HCT116 (cell line): ENCODE data around the gene HECW1. TPM values are rescaled to one million over a fixed set of nuclear protein-coding genes. Genes with fewer than 3 reads are reported as not detected.

Experiments
- ATAC-seq: fragments of 200-7000 bp; cut with Tn5 transposase; 2 replicates; pipeline ENCODE4 v1.9.1; 2020; ENCODE audit warnings: mild to moderate bottlenecking, moderate library complexity
- BruUV-seq: library from RNA; stranded (reverse); fragments of 400-500 nt; replicated peaks from 2 replicates; lab custom pipeline; 2021; lab: Mats Ljungman, UMichigan
- CTCF ChIA-PET: fragments of 300-600 bp; sonication (Branson Sonifier 250); formaldehyde crosslinking; loops from one replicate; lab custom pipeline; 2021; ENCODE audit warnings: antibody characterized with exemption; lab: Charles Lee
- POLR2A ChIA-PET: fragments of 300-600, 350-600 bp; sonication (Branson Sonifier 250); formaldehyde crosslinking; loops from one replicate; lab custom pipeline; 2021; ENCODE audit warnings: antibody characterized with exemption; lab: Charles Lee
- RAD21 ChIA-PET, 2 experiments: fragments of 300-600 bp; sonication (Branson Sonifier 250); formaldehyde crosslinking; loops; one replicate each; lab custom pipeline; 2023; ENCODE audit warnings: low total read pairs in 2 of 2; ENCODE audit not compliant: uncharacterized antibody in 2 of 2, unreplicated experiment in 2 of 2, low non-redundant PET in 1 of 2; lab: Charles Lee
- DNase-seq: peaks from one replicate; pipeline ENCODE4 v3.0.0-alpha.2; 2010; ENCODE audit warnings: low read depth, low spot score
- H2AFZ ChIP-seq: fragments of 200-600 bp; shearing (Covaris generic), sonication (generic); 2 replicates; pipeline ENCODE4 v1.6.1; 2017; ENCODE audit warnings: low read depth, mixed run types, mixed read lengths, antibody characterized with exemption, low read length; ENCODE audit not compliant: poor library complexity, severe bottlenecking
- H3K27ac ChIP-seq: 2 replicates; pipeline ENCODE4 v1.5.1; 2012; ENCODE audit warnings: low read depth, low read length
- H3K27me3 ChIP-seq: fragments of 200-600 bp; sonication (generic); 2 replicates; pipeline ENCODE4 v1.6.1; 2016; ENCODE audit warnings: mixed run types, low read length, mixed read lengths; ENCODE audit not compliant: insufficient read depth
- H3K36me3 ChIP-seq, 2 experiments: fragments of 200-500 bp in 1 of 2; fragments of 200-600 bp in 1 of 2; sonication (Bioruptor generic) in 1 of 2; sonication (generic) in 1 of 2; 2 replicates each; pipeline versions ENCODE4 v1.5.1 to v1.6.1; 2014 to 2016; ENCODE audit warnings: low read length in 2 of 2, inconsistent platforms in 1 of 2, mixed read lengths in 1 of 2, mixed run types in 1 of 2; ENCODE audit not compliant: insufficient read depth in 2 of 2, control insufficient read depth in 1 of 2
- H3K4me1 ChIP-seq, 2 experiments: fragments of 200-600 bp in 1 of 2; sonication (generic) in 1 of 2; 2 replicates each; pipeline versions ENCODE4 v1.5.1 to v1.6.1; 2012 to 2017; ENCODE audit warnings: low read length in 2 of 2, inconsistent platforms in 1 of 2, mild to moderate bottlenecking in 1 of 2, mixed read lengths in 1 of 2, mixed run types in 1 of 2, moderate library complexity in 1 of 2; ENCODE audit not compliant: insufficient read depth in 2 of 2, control insufficient read depth in 1 of 2
- H3K4me2 ChIP-seq: fragments of 200-600 bp; sonication (generic); 2 replicates; pipeline ENCODE4 v1.6.1; 2017; ENCODE audit warnings: mixed run types, low read length, mixed read lengths
- H3K4me3 ChIP-seq, 2 experiments: fragments of 200-600 bp in 1 of 2; sonication (generic) in 1 of 2; replicated peaks in 1 of 2; 2 replicates each; pipeline ENCODE4 v1.5.1; 2011 to 2016; ENCODE audit warnings: low read length in 2 of 2, control low read depth in 1 of 2, low read depth in 1 of 2, mild to moderate bottlenecking in 1 of 2, mixed read lengths in 1 of 2, mixed run types in 1 of 2
- H3K79me2 ChIP-seq: fragments of 200-600 bp; sonication (generic); 2 replicates; pipeline ENCODE4 v1.6.1; 2017; ENCODE audit warnings: mild to moderate bottlenecking, mixed run types, low read length, moderate library complexity, mixed read lengths; ENCODE audit not compliant: insufficient read depth
- H3K9ac ChIP-seq: fragments of 200-600 bp; sonication (generic); 2 replicates; pipeline ENCODE4 v1.6.1; 2016; ENCODE audit warnings: low read length, mixed read lengths
- H3K9me2 ChIP-seq: fragments of 200-600 bp; sonication (generic), shearing (Covaris generic); 2 replicates; pipeline ENCODE4 v1.6.1; 2017; ENCODE audit warnings: mixed run types, mild to moderate bottlenecking, moderate library complexity; ENCODE audit not compliant: insufficient read depth
- H3K9me3 ChIP-seq, 2 experiments: fragments of 200-500 bp in 1 of 2; fragments of 200-600 bp in 1 of 2; sonication (Bioruptor generic) in 1 of 2; sonication (generic) in 1 of 2; 2 replicates each; pipeline ENCODE4 v1.6.1; 2014 to 2017; ENCODE audit warnings: low read length in 2 of 2, mixed read lengths in 2 of 2, inconsistent platforms in 1 of 2, low read depth in 1 of 2, mild to moderate bottlenecking in 1 of 2, mixed run types in 1 of 2, moderate library complexity in 1 of 2; ENCODE audit not compliant: control insufficient read depth in 1 of 2, insufficient read depth in 1 of 2
- H4K20me1 ChIP-seq: fragments of 200-600 bp; sonication (generic), shearing (Covaris generic); 2 replicates; pipeline ENCODE4 v1.6.1; 2017; ENCODE audit warnings: mixed run types, mild to moderate bottlenecking, moderate library complexity; ENCODE audit not compliant: insufficient read depth
- CEBPB ChIP-seq: IDR thresholded peaks from 2 replicates; pipeline ENCODE4 v1.6.1; 2012; ENCODE audit warnings: low read depth
- EGR1 ChIP-seq: IDR thresholded peaks from 2 replicates; pipeline ENCODE4 v1.6.1; 2012; ENCODE audit warnings: low read depth
- FOSL1 ChIP-seq: IDR thresholded peaks from 2 replicates; pipeline ENCODE4 v1.6.1; 2012; ENCODE audit warnings: low read depth
- JUND ChIP-seq: IDR thresholded peaks from 2 replicates; pipeline ENCODE4 v1.6.1; 2012
- POLR2AphosphoS5 ChIP-seq: IDR thresholded peaks from 2 replicates; pipeline ENCODE4 v1.6.1; 2011; ENCODE audit warnings: mild to moderate bottlenecking, low read depth, low read length, moderate library complexity
- SIN3A ChIP-seq: IDR thresholded peaks from 2 replicates; pipeline ENCODE4 v1.6.1; 2012; ENCODE audit warnings: low read depth
- YY1 ChIP-seq: IDR thresholded peaks from 2 replicates; pipeline ENCODE4 v1.6.1; 2011; ENCODE audit warnings: low read length, low read depth, moderate library complexity, mild to moderate bottlenecking; ENCODE audit not compliant: insufficient replicate concordance; ENCODE audit errors: extremely low read depth
- ZFX ChIP-seq: fragments of 450-650 bp; IDR thresholded peaks from 2 replicates; pipeline ENCODE4 v1.6.1; 2017
- ZNF274 ChIP-seq: fragments of 200-500 bp; sonication (Bioruptor generic); IDR thresholded peaks from 2 replicates; pipeline ENCODE4 v1.6.1; 2014; ENCODE audit warnings: mild to moderate bottlenecking, low read depth, low read length, inconsistent platforms
- intact Hi-C: fragments of 100-400 bp; cut with micrococcal nuclease; formaldehyde crosslinking; loops from 2 replicates; pipeline ENCODE4 v1.10.0; 2022
- total RNA-seq: library from RNA; stranded (reverse); gene quantifications from one replicate; pipeline ENCODE4 v1.2.1, GENCODE V29; 2021; ENCODE audit not compliant: unreplicated experiment
- TF ChIP-seq, protein P1 (sequence below): IDR thresholded peaks from 2 replicates; pipeline ENCODE4 v1.6.1; 2012
- TF ChIP-seq, protein P2 (sequence below): IDR thresholded peaks from 2 replicates; pipeline ENCODE4 v1.6.1; 2011; ENCODE audit warnings: mild to moderate bottlenecking, low read length, moderate library complexity; ENCODE audit not compliant: insufficient replicate concordance; ENCODE audit errors: extremely low read depth

HECW1 gene
- total RNA-seq, 1 experiment from 2014 or later = 5.6 TPM

DNA sequence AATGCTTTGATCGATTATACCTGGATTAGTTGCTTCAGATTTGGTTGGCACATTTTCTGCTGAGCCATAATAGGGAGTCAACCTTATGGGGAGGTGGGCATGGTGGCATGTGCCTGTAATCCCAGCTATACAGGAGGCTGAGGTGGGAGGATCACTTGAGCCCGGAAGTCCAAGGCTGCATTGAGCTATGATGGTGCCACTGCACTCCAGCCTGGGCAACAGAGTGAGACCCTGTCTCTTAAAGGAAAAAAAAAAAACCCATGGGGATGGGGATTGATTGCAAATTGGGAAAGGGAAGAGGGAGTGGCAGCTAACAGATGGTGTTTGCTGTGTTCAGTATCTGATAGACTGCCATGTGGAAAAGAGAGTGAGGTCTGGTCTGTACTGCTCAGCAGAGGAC, 481.6 kb downstream of the HECW1 start:
- ATAC-seq (no peak), DNase-seq (no peak)
- BruUV-seq = no TSS peak
- intact Hi-C loops = no loop called here
- Histone ChIP-seq H3K4me3 (no peak overlapping the region), H3K27ac (no peak overlapping the region), H4K20me1 (peaks cover 5% of the 10 kb centered on the region; the same call in 1 of the 2 replicates), H3K4me2 (no peak overlapping the region), H3K9me3 (no peaks in the 10 kb centered on the region), H3K9ac (no peak overlapping the region), H3K36me3 (0 out of 4 replicates have a peak, but pooled peaks cover 0 to 3% of the 10 kb centered on the region in 2 experiments), H3K27me3 (no peaks in the 10 kb centered on the region), H3K79me2 (peaks cover 63% of the 10 kb centered on the region), H3K9me2 (no peaks in the 10 kb centered on the region), H2AFZ (no peak overlapping the region), H3K4me1 (peaks cover 16 to 37% of the 10 kb centered on the region in 2 experiments)
- CTCF ChIA-PET = interaction anchor here (1.5 kb wide), 1 partner anchor 12 kb away, joined by 6 read pairs; the partner anchor contains the start of gene STK17A
- POLR2A ChIA-PET = interaction anchor here (3.9 kb wide), 1 partner anchor 11 kb away, joined by 23 read pairs; the partner anchor contains the start of gene STK17A
- RAD21 ChIA-PET = interaction anchor here in 1 of 2 experiments (0.7 kb wide), 1 partner anchor 90 kb away, joined by 3 read pairs; no protein-coding TSS in a partner anchor
- TF ChIP-seq YY1 (no peak), CEBPB (no peak), EGR1 (no peak), ZFX (no peak), SIN3A (no peak), POLR2AphosphoS5 (no peak), FOSL1 (no peak), ZNF274 (no peak), JUND (no peak)
- TF ChIP-seq, protein P1, sequence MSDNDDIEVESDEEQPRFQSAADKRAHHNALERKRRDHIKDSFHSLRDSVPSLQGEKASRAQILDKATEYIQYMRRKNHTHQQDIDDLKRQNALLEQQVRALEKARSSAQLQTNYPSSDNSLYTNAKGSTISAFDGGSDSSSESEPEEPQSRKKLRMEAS = no peak
- TF ChIP-seq, protein P2, sequence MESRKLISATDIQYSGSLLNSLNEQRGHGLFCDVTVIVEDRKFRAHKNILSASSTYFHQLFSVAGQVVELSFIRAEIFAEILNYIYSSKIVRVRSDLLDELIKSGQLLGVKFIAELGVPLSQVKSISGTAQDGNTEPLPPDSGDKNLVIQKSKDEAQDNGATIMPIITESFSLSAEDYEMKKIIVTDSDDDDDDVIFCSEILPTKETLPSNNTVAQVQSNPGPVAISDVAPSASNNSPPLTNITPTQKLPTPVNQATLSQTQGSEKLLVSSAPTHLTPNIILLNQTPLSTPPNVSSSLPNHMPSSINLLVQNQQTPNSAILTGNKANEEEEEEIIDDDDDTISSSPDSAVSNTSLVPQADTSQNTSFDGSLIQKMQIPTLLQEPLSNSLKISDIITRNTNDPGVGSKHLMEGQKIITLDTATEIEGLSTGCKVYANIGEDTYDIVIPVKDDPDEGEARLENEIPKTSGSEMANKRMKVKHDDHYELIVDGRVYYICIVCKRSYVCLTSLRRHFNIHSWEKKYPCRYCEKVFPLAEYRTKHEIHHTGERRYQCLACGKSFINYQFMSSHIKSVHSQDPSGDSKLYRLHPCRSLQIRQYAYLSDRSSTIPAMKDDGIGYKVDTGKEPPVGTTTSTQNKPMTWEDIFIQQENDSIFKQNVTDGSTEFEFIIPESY = no peak
